Kidney epithelial cell (primary cell): Measurements from ENCODE around the gene B4GALT1. TPM values are rescaled to one million over a fixed set of nuclear protein-coding genes. Genes with fewer than 3 reads are reported as not detected.
"Not testable (repeated sequence)": the region's sequence is repeated elsewhere in the genome, so short reads cannot be mapped to it uniquely, and the experiment has no call there.

Experiments
- DNase-seq: peaks from one replicate; pipeline ENCODE4 v3.0.0-alpha.2; 2010; ENCODE audit warnings: low read depth
- H3K27me3 ChIP-seq: 2 replicates; pipeline ENCODE4 v1.6.0; 2011; ENCODE audit warnings: low read length; ENCODE audit not compliant: control insufficient read depth, insufficient read depth
- H3K36me3 ChIP-seq: 2 replicates; pipeline ENCODE4 v1.5.1; 2011; ENCODE audit warnings: low read length; ENCODE audit not compliant: control insufficient read depth, insufficient read depth
- H3K4me3 ChIP-seq: 2 replicates; pipeline ENCODE4 v1.5.1; 2011; ENCODE audit warnings: low read depth, mild to moderate bottlenecking, control low read depth, low read length
- CTCF ChIP-seq: IDR thresholded peaks from 2 replicates; pipeline ENCODE4 v1.5.1; 2011; ENCODE audit warnings: mild to moderate bottlenecking, moderate library complexity, low read length, control low read depth, inconsistent platforms; ENCODE audit not compliant: insufficient read depth, poor library complexity, severe bottlenecking
- total RNA-seq: library from RNA; depleted of rRNA; stranded (reverse); fragments of >200 nt; gene quantifications from 2 replicates; pipeline ENCODE4 v1.2.3, GENCODE V29; 2015

B4GALT1 gene
- total RNA-seq, 1 donor from 2014 or later: 86.1 TPM

GRCh38 chr9:33092634-33093033 is 74.5 kb downstream of the B4GALT1 start:
- no peak for DNase-seq
- H3K4me3 ChIP-seq: no peak overlapping the region
- no peaks in the 10 kb centered on the region for H3K36me3 ChIP-seq
- no peaks in the 10 kb centered on the region for H3K27me3 ChIP-seq
- no peak for TF ChIP-seq CTCF

GRCh38 chr9:33085672-33086071 is 81.5 kb downstream of the B4GALT1 start:
- H3K36me3 ChIP-seq, H3K4me3 ChIP-seq, H3K27me3 ChIP-seq, DNase-seq: not testable (repeated sequence)

- DNase-seq: no peak
- H3K4me3 ChIP-seq: no peak overlapping the region
- no peaks in the 10 kb centered on the region for H3K36me3 ChIP-seq
- H3K27me3 ChIP-seq: no peaks in the 10 kb centered on the region
- TF ChIP-seq CTCF: no peak
Measured at GRCh38 chr9:33082538-33083326, 84.4 kb downstream of the B4GALT1 start.

GRCh38 chr9:33082128-33082527 is 85.0 kb downstream of the B4GALT1 start:
- H3K36me3 ChIP-seq: no peaks in the 10 kb centered on the region
- H3K4me3 ChIP-seq: no peak overlapping the region
- H3K27me3 ChIP-seq: no peaks in the 10 kb centered on the region
- TF ChIP-seq CTCF: no peak
- DNase-seq: no peak

- peak; percentile 67 for TF ChIP-seq CTCF
- Histone ChIP-seq H3K36me3 (no peaks in the 10 kb centered on the region), H3K4me3 (no peak overlapping the region), H3K27me3 (no peaks in the 10 kb centered on the region)
- peak; percentile 61 for DNase-seq
Measured at GRCh38 chr9:33081128-33081851, 85.8 kb downstream of the B4GALT1 start.

- Histone ChIP-seq H3K27me3 (no peaks in the 10 kb centered on the region), H3K36me3 (no peaks in the 10 kb centered on the region), H3K4me3 (no peak overlapping the region)
- no peak for DNase-seq
- TF ChIP-seq CTCF: no peak
Measured at GRCh38 chr9:33080534-33080933, 86.6 kb downstream of the B4GALT1 start.
